ENCODE results near the gene LMO7.

DNA sequence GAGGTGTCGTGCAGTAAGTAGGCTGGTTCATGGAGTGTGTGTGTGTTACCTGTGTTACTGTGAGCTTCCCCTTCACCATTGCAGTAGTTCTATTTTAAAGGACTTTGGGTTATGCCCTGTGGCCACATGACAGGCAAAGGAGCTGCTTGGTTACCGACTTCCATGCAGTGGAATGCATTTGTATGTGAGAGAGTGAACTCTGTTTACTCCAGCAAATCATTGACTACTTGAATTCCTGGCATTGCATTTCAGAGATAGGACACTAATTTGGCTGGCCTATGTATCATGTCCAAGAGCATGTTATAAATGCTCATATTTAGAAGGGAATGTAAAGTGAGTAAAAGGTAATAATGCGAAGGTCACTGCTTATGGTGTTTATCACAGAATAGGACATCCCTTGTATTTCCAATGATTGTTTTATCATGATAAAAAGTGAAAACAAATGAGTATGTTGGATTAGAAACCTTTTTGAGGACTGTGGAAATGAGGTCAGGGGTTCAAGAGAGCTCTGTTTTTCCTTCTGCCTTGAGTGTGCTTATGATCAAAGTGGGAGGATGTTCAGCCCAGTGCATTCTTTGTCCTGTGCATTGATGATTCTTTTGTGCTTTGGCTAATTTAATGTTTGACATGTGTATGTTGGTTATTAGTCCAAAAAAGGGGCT lies 156.5 kb downstream of the LMO7 start:
- TF ChIP-seq POLR2A (IDR thresholded peaks at IDR 0.05), result no peak
- TF ChIP-seq, protein P1, sequence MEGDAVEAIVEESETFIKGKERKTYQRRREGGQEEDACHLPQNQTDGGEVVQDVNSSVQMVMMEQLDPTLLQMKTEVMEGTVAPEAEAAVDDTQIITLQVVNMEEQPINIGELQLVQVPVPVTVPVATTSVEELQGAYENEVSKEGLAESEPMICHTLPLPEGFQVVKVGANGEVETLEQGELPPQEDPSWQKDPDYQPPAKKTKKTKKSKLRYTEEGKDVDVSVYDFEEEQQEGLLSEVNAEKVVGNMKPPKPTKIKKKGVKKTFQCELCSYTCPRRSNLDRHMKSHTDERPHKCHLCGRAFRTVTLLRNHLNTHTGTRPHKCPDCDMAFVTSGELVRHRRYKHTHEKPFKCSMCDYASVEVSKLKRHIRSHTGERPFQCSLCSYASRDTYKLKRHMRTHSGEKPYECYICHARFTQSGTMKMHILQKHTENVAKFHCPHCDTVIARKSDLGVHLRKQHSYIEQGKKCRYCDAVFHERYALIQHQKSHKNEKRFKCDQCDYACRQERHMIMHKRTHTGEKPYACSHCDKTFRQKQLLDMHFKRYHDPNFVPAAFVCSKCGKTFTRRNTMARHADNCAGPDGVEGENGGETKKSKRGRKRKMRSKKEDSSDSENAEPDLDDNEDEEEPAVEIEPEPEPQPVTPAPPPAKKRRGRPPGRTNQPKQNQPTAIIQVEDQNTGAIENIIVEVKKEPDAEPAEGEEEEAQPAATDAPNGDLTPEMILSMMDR (IDR thresholded peaks at IDR 0.05 in 8 of 11, conservative IDR thresholded peaks at IDR 0.05 in 3 of 11), result no peak
- no peak for TF ChIP-seq POLR2AphosphoS5 (IDR thresholded peaks at IDR 0.05)

Data from spleen (tissue), 7 donors.